Measurements from ENCODE around the gene TSPAN10.

TSPAN10 gene

GRCh38 chr17:81665205-81666091, 28.5 kb downstream of the TSPAN10 start:
- peak; percentile 48 for DNase-seq

GRCh38 chr17:81666092-81666341, 29.0 kb downstream of the TSPAN10 start:
- DNase-seq: no peak

GRCh38 chr17:81666342-81667191, 29.6 kb downstream of the TSPAN10 start, which contains the start of the genes CCDC137 and OXLD1:
Gene CCDC137, plus strand, starts transcription at chr17:81666737. Its CDS starts 30 bp downstream, at chr17:81666767.
Gene OXLD1, minus strand, starts transcription at chr17:81666605. Its CDS starts 28 bp downstream, at chr17:81666577.
- peak; percentile 92 for DNase-seq

- no peak for DNase-seq
Observed at GRCh38 chr17:81667754-81668153, 30.8 kb downstream of the TSPAN10 start.

GRCh38 chr17:81672504-81672903, 35.5 kb downstream of the TSPAN10 start:
- DNase-seq: no peak

GRCh38 chr17:81672954-81673353, 36.0 kb downstream of the TSPAN10 start:
- no peak for DNase-seq

- DNase-seq: no peak
Observed at GRCh38 chr17:81673561-81674258, 36.7 kb downstream of the TSPAN10 start.

GRCh38 chr17:81675515-81676221, 38.7 kb downstream of the TSPAN10 start:
- DNase-seq: peak; percentile 55

- DNase-seq: no peak
Observed at GRCh38 chr17:81676906-81677305, 39.9 kb downstream of the TSPAN10 start.

- no peak for DNase-seq
Observed at GRCh38 chr17:81680150-81680549, 43.2 kb downstream of the TSPAN10 start.

- DNase-seq: no peak
Observed at GRCh38 chr17:81681672-81682071, 44.7 kb downstream of the TSPAN10 start.

- no peak for DNase-seq
Observed at GRCh38 chr17:81682565-81683207, 45.7 kb downstream of the TSPAN10 start.

GRCh38 chr17:81683208-81683583, 46.2 kb downstream of the TSPAN10 start:
- no peak for DNase-seq

GRCh38 chr17:81683584-81684441, 46.8 kb downstream of the TSPAN10 start, which contains the start of the genes ARL16 and HGS:
Gene ARL16, minus strand, starts transcription at chr17:81683797. Its CDS starts 44 bp downstream, at chr17:81683753.
Gene HGS, plus strand, starts transcription at chr17:81684011. Its CDS starts 56 bp downstream, at chr17:81684067.
- DNase-seq: peak; percentile 99

GRCh38 chr17:81684442-81684911, 47.5 kb downstream of the TSPAN10 start:
- DNase-seq: no peak

GRCh38 chr17:81685108-81685507, 48.1 kb downstream of the TSPAN10 start:
- no peak for DNase-seq

GRCh38 chr17:81686614-81687013, 49.6 kb downstream of the TSPAN10 start:
- DNase-seq: no peak

GRCh38 chr17:81687770-81688541, 51.0 kb downstream of the TSPAN10 start:
- DNase-seq: no peak

- no peak for DNase-seq
Observed at GRCh38 chr17:81688616-81689015, 51.6 kb downstream of the TSPAN10 start.

GRCh38 chr17:81690066-81690465, 53.1 kb downstream of the TSPAN10 start:
- no peak for DNase-seq

Data from CD4-positive, alpha-beta T cell treated with Interleukin-17A for 1 hour (primary cell).